VCaP (cell line): Measurements from ENCODE around the gene FOXN4.

ENCODE experiments used
- H3K27ac ChIP-seq: fragments of 450-650 bp; 2 replicates; pipeline ENCODE4 v1.5.1; 2017
- TF ChIP-seq, protein P1 (sequence below): fragments of 450-650 bp; conservative IDR thresholded peaks from 2 replicates; pipeline ENCODE4 v1.5.1; 2017; ENCODE audit warnings: mild to moderate bottlenecking, moderate library complexity

Gene FOXN4

GRCh38 chr12:109264943-109265650 lies 44.0 kb downstream of the FOXN4 start:
- TF ChIP-seq, protein P1, sequence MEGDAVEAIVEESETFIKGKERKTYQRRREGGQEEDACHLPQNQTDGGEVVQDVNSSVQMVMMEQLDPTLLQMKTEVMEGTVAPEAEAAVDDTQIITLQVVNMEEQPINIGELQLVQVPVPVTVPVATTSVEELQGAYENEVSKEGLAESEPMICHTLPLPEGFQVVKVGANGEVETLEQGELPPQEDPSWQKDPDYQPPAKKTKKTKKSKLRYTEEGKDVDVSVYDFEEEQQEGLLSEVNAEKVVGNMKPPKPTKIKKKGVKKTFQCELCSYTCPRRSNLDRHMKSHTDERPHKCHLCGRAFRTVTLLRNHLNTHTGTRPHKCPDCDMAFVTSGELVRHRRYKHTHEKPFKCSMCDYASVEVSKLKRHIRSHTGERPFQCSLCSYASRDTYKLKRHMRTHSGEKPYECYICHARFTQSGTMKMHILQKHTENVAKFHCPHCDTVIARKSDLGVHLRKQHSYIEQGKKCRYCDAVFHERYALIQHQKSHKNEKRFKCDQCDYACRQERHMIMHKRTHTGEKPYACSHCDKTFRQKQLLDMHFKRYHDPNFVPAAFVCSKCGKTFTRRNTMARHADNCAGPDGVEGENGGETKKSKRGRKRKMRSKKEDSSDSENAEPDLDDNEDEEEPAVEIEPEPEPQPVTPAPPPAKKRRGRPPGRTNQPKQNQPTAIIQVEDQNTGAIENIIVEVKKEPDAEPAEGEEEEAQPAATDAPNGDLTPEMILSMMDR, result no peak
- H3K27ac ChIP-seq, result peak overlapping the region; percentile 55; the same call in 1 of the 2 replicates

DNA sequence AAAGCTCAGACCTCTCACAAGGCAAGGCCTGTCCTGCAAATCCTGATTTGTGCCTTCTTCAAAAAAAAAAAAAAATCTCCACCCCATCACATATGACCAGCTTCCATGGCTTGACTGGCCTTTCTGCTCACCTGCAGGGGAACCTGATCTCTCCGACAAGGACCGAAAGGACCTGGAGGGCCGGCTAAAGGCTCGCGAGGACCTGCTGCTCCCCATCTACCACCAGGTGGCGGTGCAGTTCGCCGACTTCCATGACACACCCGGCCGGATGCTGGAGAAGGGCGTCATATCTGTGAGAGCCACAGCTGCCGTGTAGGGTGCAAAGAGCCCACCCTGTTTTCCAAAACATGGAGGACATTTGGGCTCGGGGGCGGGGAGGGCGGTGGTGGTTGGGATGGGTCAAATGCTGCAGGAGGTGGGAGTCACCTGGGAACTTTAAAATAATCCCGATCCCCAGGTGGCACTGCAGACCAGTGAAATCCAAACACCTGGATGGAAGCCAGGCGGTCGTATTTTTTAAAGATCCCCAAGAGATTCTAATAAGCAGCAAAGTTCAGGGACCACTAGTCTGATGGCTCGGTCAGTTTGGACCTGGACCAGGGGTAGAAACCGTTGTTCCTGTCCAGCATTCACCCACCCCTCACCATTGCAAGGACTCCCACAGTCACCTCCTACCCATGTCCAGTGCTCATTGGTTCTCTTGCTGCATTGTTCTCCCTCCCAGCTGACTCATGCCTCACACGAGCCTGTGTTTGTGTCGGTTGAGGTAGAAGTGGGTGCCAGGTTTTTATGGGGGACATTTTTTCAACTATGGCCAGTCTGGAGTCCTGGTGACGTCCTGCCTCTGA lies 44.8 kb downstream of the FOXN4 start:
- H3K27ac ChIP-seq, result peak overlapping the region; percentile 55; the same call in 1 of the 2 replicates
- TF ChIP-seq, protein P1, result peak; percentile 98

GRCh38 chr12:109263439-109263838 lies 45.6 kb downstream of the FOXN4 start:
- TF ChIP-seq, protein P1, result no peak
- H3K27ac ChIP-seq, result no peak overlapping the region

DNA sequence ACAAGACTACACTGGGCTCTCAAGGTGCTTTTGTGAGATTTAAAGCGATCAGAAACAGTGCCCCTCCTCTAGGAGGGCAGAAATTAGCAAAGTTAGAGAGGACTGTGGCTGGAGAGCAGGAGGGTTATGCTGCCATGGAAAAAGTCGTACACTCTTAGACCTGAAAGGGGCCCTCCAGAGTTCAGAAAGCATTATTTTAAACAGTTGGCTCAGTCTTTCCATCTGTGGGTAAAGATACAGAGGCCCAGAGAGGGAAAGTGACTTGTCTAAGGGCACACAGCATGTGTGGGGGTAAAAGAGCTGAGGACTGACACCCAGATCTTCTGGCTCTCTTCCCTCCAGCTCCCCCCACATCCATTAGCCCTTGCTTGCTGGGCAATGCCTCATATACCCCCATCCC lies 47.1 kb downstream of the FOXN4 start:
- H3K27ac ChIP-seq, result no peak overlapping the region
- TF ChIP-seq, protein P1, result no peak

DNA sequence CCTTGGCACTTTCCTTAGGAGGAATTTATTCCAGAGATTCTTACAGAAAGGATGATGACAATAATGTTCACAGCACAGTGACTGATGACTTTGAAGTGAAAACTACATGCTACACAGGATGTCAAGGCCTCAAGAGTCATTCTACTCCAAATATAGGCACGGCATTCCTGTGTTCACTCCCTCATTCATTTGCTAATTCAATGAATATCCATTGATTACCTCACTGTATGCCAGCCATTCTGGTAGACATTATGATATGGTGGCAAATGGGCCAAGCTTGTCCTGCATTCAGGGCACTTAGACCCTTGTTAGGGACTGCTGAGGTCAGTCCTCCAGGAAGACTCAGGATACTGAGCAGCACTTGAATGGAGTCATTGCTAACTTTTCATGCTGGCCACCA lies 48.0 kb downstream of the FOXN4 start:
- TF ChIP-seq, protein P1, result no peak
- H3K27ac ChIP-seq, result no peak overlapping the region

GRCh38 chr12:109259545-109259895 lies 49.6 kb downstream of the FOXN4 start:
- no peak overlapping the region for H3K27ac ChIP-seq
- TF ChIP-seq, protein P1, result no peak

DNA sequence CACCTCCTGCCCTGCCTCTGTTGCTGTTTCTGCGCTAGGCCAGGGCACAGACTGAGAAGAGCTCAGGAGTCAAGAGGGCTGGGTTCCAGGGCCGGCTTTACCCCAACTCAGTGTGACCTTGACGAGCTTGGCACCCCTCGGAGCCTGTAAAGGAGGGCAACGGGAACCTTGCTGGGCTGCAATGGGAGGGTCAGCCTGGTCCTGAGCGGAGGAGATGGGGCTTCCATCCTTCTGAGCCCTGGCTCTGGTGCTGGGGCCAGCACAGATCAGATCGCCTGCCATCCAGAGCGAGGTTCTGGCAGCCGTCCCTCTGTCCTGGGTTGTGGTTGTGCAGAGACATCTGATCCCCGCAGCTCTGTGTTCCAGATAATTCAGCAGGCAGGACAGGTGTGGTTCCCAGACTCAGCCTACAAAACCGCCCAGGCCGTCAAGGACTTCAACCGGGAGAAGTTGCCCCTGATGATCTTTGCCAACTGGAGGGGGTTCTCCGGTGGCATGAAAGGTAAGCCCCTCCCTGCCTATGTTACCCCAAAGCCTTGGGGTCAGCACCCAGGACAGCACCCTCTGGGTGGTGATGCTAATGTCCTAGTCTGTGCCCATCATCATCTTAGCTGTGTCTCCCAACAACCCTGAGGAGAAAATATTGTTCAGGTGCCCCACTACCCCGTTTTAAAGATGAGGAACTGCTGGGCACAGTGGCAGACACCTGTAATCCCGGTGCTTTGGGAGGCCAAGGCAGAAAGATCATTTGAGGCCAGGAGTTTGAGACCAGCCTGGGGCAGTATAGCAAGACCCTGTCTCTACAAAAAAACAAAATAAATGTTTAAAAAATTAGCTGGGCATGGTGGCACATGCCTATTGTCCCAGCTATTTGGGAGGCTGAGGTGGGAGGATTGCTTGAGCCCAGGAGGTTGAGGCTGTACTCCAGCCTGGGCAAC lies 50.2 kb downstream of the FOXN4 start:
- H3K27ac ChIP-seq, result no peak overlapping the region
- TF ChIP-seq, protein P1, result no peak
